WERI-Rb-1 (cell line): ENCODE measurements around the gene CCDC185.
A peak's percentile ranks its signal among the peaks of the same experiment; 100 is the strongest.

Experiments
- DNase-seq: peaks from one replicate; pipeline ENCODE4 v3.0.0-alpha.2; 2020
- H3K27ac ChIP-seq: fragments of 250-450 bp; sonication (Bioruptor Pico); 2 replicates; pipeline ENCODE4 v1.5.1; 2020; ENCODE audit warnings: mild to moderate bottlenecking, moderate library complexity
- H3K27me3 ChIP-seq: fragments of 250-450 bp; sonication (Bioruptor Pico); 2 replicates; pipeline ENCODE4 v1.5.1; 2021; ENCODE audit warnings: mild to moderate bottlenecking, low read depth, moderate library complexity; ENCODE audit not compliant: insufficient read depth, severe bottlenecking
- H3K36me3 ChIP-seq: fragments of 250-450 bp; sonication (Bioruptor Pico); 2 replicates; pipeline ENCODE4 v1.5.1; 2020; ENCODE audit warnings: mild to moderate bottlenecking, moderate library complexity
- H3K4me3 ChIP-seq: 2 replicates; pipeline ENCODE4 v1.5.1; 2011; ENCODE audit warnings: low read depth, mild to moderate bottlenecking, control low read depth, low read length
- H3K9me3 ChIP-seq: fragments of 250-450 bp; sonication (Bioruptor Pico); 2 replicates; pipeline ENCODE4 v1.5.1; 2021; ENCODE audit warnings: mild to moderate bottlenecking, moderate library complexity; ENCODE audit not compliant: severe bottlenecking
- CTCF ChIP-seq: IDR thresholded peaks from 2 replicates; pipeline ENCODE4 v1.5.1; 2011; ENCODE audit warnings: low read depth, mild to moderate bottlenecking, control low read depth, inconsistent platforms, low read length

CCDC185 gene

GRCh38 chr1:223355699-223356098 lies 37.5 kb upstream of the CCDC185 start:
- DNase-seq = no peak
- TF ChIP-seq CTCF = no peak
- no peak overlapping the region for H3K27ac ChIP-seq
- H3K27me3 ChIP-seq = no peaks in the 10 kb centered on the region
- H3K4me3 ChIP-seq = no peak overlapping the region
- no peaks in the 10 kb centered on the region for H3K36me3 ChIP-seq
- H3K9me3 ChIP-seq = no peaks in the 10 kb centered on the region

GRCh38 chr1:223358826-223359225 lies 34.4 kb upstream of the CCDC185 start:
- no peaks in the 10 kb centered on the region for H3K36me3 ChIP-seq
- H3K27ac ChIP-seq = no peak overlapping the region
- H3K4me3 ChIP-seq = no peak overlapping the region
- no peak for DNase-seq
- H3K9me3 ChIP-seq = no peaks in the 10 kb centered on the region
- TF ChIP-seq CTCF = no peak
- no peaks in the 10 kb centered on the region for H3K27me3 ChIP-seq

GRCh38 chr1:223363057-223363855 lies 30.0 kb upstream of the CCDC185 start:
- no peak for TF ChIP-seq CTCF
- Histone ChIP-seq H3K36me3 (no peaks in the 10 kb centered on the region), H3K4me3 (peak overlapping the region; percentile 58), H3K27ac (no peak overlapping the region), H3K9me3 (no peaks in the 10 kb centered on the region), H3K27me3 (peaks cover 6% of the 10 kb centered on the region)
- peak; percentile 11 for DNase-seq

GRCh38 chr1:223363856-223364684 lies 29.1 kb upstream of the CCDC185 start, which contains the start of gene SUSD4:
TSS of gene SUSD4 (minus strand) at chr1:223364176. CDS start at chr1:223363425, 751 bp downstream.
- Histone ChIP-seq H3K9me3 (no peaks in the 10 kb centered on the region), H3K36me3 (no peaks in the 10 kb centered on the region), H3K4me3 (peak within 1 kb of the TSS; percentile 58), H3K27ac (no peak within 1 kb of the TSS), H3K27me3 (peaks cover 6% of the 10 kb centered on the region)
- TF ChIP-seq CTCF = no peak
- DNase-seq = peak; percentile 39

- H3K27me3 ChIP-seq = peaks cover 6% of the 10 kb centered on the region
- peak; percentile 7 for DNase-seq
Measured at GRCh38 chr1:223364685-223365382, 28.4 kb upstream of the CCDC185 start.

More at GRCh38 chr1:223364685-223365382, 28.4 kb upstream of the CCDC185 start:
- Histone ChIP-seq H3K36me3 (no peaks in the 10 kb centered on the region), H3K4me3 (peak overlapping the region; percentile 43), H3K9me3 (no peaks in the 10 kb centered on the region), H3K27ac (no peak overlapping the region)
- TF ChIP-seq CTCF = no peak
